ENCODE measurements around the gene ADARB2. TPM values are rescaled to one million over a fixed set of nuclear protein-coding genes. Genes with fewer than 3 reads are reported as not detected.

ADARB2 gene
- total RNA-seq, 1 donor from 2014 or later = 1.2 TPM

- H3K36me3 ChIP-seq = no peaks in the 10 kb centered on the region
- H3K4me1 ChIP-seq = no peaks in the 10 kb centered on the region
- DNase-seq (no peak), ATAC-seq (no peak)
- H3K9me3 ChIP-seq = no peaks in the 10 kb centered on the region
- TF ChIP-seq CTCF (IDR thresholded peaks at IDR 0.05) = no peak
- H3K27me3 ChIP-seq = peaks cover 16% of the 10 kb centered on the region
- no peak overlapping the region for H3K27ac ChIP-seq
- intact Hi-C loops (cut with DNase I) = no loop called here
- H3K4me3 ChIP-seq = no peak overlapping the region
Measured at GRCh38 chr10:1291178-1292090, 445.9 kb downstream of the ADARB2 start.

- no peaks in the 10 kb centered on the region for H3K9me3 ChIP-seq
- no peak overlapping the region for H3K4me3 ChIP-seq
- no peak overlapping the region for H3K27ac ChIP-seq
- H3K36me3 ChIP-seq = no peaks in the 10 kb centered on the region
- H3K4me1 ChIP-seq = no peaks in the 10 kb centered on the region
- ATAC-seq = no peak
- TF ChIP-seq CTCF (IDR thresholded peaks at IDR 0.05) = no peak
- intact Hi-C loops (cut with DNase I) = no loop called here
- DNase-seq = no peak
- peaks cover 15% of the 10 kb centered on the region for H3K27me3 ChIP-seq
Measured at GRCh38 chr10:1290071-1290471, 447.3 kb downstream of the ADARB2 start.

GRCh38 chr10:1289591-1289990 is 447.7 kb downstream of the ADARB2 start:
- H3K4me3 ChIP-seq = no peak overlapping the region
- H3K4me1 ChIP-seq = no peaks in the 10 kb centered on the region
- no peak overlapping the region for H3K27ac ChIP-seq
- H3K27me3 ChIP-seq = peaks cover 10% of the 10 kb centered on the region
- no peaks in the 10 kb centered on the region for H3K9me3 ChIP-seq
- H3K36me3 ChIP-seq = no peaks in the 10 kb centered on the region
- TF ChIP-seq CTCF (IDR thresholded peaks at IDR 0.05) = no peak
- intact Hi-C loops (cut with DNase I) = no loop called here
- no peak for DNase-seq
- no peak for ATAC-seq

- Histone ChIP-seq H3K4me1 (no peaks in the 10 kb centered on the region), H3K9me3 (no peaks in the 10 kb centered on the region), H3K27me3 (peaks cover 5% of the 10 kb centered on the region), H3K4me3 (no peak overlapping the region), H3K36me3 (no peaks in the 10 kb centered on the region), H3K27ac (no peak overlapping the region)
- ATAC-seq (no peak), DNase-seq (no peak)
- no peak for TF ChIP-seq CTCF (IDR thresholded peaks at IDR 0.05)
- intact Hi-C loops (cut with DNase I) = no loop called here
Measured at GRCh38 chr10:1287971-1288401, 449.3 kb downstream of the ADARB2 start.

- Histone ChIP-seq H3K9me3 (no peaks in the 10 kb centered on the region), H3K36me3 (no peaks in the 10 kb centered on the region), H3K27ac (no peak overlapping the region), H3K4me3 (no peak overlapping the region), H3K4me1 (no peaks in the 10 kb centered on the region), H3K27me3 (peaks cover 5% of the 10 kb centered on the region)
- intact Hi-C loops (cut with DNase I) = no loop called here
- ATAC-seq = no peak
- DNase-seq = no peak
- no peak for TF ChIP-seq CTCF (IDR thresholded peaks at IDR 0.05)
Measured at GRCh38 chr10:1287487-1287886, 449.8 kb downstream of the ADARB2 start.
